ENCODE measurements around the gene TEX22.

Gene TEX22

DNA sequence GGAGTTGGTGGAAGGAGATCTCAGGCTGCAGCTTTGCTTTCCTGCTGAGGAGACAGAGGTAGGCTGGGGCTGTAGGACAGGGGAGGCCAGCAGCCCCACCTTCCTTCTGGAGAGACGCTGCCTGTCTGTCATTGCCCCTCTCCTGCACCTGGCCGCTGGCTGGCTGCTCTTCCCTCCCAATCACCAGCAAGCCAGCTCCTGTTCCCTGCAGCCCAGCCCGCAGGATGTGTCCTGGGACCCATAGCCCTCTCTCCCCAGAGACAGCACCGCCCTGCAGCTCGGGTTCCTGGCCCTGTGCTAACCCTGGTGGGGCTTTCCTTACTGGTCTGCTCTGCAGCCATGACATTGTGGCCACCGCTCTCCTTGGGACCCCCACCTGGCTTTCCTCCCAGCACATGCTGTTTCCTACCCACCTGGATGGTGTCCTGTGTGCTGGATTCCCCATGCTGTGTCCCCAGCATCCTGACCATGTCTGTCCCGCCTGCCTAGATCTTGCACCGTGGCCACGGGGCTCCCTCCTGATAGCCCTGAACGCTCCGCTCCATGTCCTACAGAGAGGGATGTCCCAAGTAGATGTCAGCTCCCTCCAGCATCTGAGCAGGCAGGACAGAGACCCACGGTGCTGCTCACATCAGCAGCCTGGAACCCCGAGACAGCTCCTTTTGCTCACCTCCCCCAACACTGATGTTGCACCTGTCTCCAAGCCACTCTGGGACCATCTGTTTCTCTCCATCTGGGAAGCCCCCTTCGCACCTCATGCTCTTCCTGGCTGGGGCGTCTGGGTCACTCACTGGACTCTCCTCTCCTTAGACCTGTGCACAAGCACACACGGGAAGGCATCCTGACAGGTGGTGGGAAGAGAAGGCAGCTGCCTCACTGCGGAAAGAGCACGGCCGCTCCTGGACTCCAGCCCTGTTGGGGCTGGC, 20.2 kb downstream of the TEX22 start:
- no peak for DNase-seq
- Histone ChIP-seq H3K27ac (no peak overlapping the region), H3K36me3 (replicated peaks) (no peaks in the 10 kb centered on the region), H3K4me3 (ENCODE audit: low read depth, low read length) (peak overlapping the region; percentile 66), H3K27me3 (replicated peaks) (no peaks in the 10 kb centered on the region)
- TF ChIP-seq, protein P1, sequence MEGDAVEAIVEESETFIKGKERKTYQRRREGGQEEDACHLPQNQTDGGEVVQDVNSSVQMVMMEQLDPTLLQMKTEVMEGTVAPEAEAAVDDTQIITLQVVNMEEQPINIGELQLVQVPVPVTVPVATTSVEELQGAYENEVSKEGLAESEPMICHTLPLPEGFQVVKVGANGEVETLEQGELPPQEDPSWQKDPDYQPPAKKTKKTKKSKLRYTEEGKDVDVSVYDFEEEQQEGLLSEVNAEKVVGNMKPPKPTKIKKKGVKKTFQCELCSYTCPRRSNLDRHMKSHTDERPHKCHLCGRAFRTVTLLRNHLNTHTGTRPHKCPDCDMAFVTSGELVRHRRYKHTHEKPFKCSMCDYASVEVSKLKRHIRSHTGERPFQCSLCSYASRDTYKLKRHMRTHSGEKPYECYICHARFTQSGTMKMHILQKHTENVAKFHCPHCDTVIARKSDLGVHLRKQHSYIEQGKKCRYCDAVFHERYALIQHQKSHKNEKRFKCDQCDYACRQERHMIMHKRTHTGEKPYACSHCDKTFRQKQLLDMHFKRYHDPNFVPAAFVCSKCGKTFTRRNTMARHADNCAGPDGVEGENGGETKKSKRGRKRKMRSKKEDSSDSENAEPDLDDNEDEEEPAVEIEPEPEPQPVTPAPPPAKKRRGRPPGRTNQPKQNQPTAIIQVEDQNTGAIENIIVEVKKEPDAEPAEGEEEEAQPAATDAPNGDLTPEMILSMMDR (IDR thresholded peaks at IDR 0.05; ENCODE audit: low read depth, low read length, missing control alignments), result no peak
- in situ Hi-C loops (cut with HindIII; ENCODE audit: low pct_ligation_motif_present, low sequenced_read_pairs), result no loop called here

DNA sequence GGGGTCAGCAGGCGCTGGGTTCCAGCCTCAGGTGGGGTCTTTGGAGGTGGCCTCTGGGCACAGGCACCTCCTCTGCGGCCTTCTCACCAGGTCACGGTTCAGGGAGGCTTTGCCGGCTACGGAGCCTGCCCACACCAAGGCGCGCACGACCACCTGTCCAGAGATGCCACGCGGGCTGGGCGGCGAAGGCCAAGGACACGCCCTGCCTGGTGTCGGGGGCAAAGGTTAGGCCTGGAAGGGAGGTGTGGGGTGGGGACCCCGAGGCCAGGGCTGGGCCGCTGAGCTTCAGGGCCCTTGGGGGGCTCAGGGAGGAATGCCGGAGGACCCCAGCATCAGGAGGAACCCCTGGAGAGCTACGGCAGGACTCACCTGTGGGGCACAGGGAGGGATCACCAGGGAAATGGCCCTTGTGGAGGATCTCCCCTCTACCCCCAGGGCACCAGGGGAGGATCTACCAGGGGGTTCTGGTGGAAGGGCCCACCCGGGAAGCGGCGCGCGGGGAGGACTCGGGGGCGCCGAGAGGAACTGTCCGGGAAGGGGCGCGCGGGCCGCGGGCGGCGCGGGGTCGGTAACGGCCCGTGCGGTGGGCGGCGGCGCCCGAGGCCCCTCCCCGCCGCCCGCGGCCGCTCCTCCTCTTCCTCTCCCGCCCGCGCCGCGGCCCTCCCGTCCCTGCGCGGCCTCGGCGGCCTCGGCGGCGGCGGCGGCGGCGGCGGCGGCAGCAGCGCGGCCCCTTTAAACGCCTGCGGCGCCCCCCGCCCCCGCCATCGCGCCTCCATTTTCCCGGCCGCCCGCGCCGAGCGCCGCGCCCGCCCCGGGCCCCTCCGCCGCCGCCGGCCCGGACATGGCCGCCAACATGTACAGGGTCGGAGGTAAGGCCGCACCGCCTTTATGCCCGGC, 21.1 kb downstream of the TEX22 start, which contains the start of gene MTA1:
Gene MTA1, plus strand, starts transcription at position 633 of the 897 bp plus-strand sequence. Its CDS starts 209 bp downstream, at position 842.
- no peaks in the 10 kb centered on the region for H3K27me3 ChIP-seq (replicated peaks)
- peak within 1 kb of the TSS; percentile 38 for H3K27ac ChIP-seq
- in situ Hi-C loops (cut with HindIII; ENCODE audit: low pct_ligation_motif_present, low sequenced_read_pairs), result no loop called here
- DNase-seq, result no peak
- TF ChIP-seq, protein P1 (IDR thresholded peaks at IDR 0.05; ENCODE audit: low read depth, low read length, missing control alignments), result no peak
- H3K36me3 ChIP-seq (replicated peaks), result no peaks in the 10 kb centered on the region
- H3K4me3 ChIP-seq (ENCODE audit: low read depth, low read length), result peak within 1 kb of the TSS; percentile 72

DNA sequence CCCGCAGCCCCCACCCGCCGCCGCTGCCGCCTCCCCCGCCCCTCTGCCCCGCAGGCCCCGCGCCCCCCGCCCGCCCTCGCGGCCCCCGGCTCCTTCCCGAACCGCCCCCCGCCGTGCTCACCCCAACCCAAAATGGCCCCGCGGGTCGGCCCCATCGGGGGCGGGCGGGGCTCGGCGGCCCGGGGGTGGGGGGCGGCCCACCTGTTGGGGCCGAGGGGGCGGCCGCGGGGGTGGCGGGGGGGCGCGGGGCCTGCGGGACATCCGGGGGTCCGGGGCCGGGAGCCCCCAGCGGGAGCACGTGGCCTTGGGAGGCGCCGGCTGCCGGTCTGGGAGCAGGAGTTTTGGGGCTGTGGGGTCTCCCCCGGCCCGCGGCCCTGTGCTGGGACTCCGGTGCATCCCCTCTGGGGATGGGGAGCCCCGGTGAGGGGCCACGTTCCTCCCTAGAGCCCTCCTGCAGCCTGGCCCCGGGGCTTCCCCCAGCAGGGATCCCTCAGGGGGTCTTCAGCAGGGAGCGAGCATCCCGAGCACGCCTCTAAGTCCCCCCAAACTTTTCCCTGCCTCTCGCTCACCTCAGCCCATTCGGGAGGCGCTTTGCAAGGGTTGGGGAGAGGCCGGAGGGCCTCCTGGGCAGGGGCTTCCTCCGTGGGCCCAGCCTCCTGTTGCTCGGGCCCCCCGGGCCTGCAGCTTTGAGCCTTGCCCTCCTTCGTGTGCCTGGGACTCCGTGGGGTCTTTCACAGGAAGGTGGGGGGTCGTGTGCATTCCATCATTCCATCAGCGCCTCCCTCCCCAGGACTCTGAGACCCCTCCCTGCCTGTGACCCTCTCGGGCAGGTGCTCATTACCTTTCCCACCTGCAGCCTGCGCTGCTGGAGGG, 22.0 kb downstream of the TEX22 start:
- H3K27ac ChIP-seq, result peak overlapping the region; percentile 38
- no peak for DNase-seq
- H3K4me3 ChIP-seq (ENCODE audit: low read depth, low read length), result peak overlapping the region; percentile 72
- no peaks in the 10 kb centered on the region for H3K36me3 ChIP-seq (replicated peaks)
- TF ChIP-seq, protein P1 (IDR thresholded peaks at IDR 0.05; ENCODE audit: low read depth, low read length, missing control alignments), result no peak
- in situ Hi-C loops (cut with HindIII; ENCODE audit: low pct_ligation_motif_present, low sequenced_read_pairs), result no loop called here
- H3K27me3 ChIP-seq (replicated peaks), result no peaks in the 10 kb centered on the region

DNA sequence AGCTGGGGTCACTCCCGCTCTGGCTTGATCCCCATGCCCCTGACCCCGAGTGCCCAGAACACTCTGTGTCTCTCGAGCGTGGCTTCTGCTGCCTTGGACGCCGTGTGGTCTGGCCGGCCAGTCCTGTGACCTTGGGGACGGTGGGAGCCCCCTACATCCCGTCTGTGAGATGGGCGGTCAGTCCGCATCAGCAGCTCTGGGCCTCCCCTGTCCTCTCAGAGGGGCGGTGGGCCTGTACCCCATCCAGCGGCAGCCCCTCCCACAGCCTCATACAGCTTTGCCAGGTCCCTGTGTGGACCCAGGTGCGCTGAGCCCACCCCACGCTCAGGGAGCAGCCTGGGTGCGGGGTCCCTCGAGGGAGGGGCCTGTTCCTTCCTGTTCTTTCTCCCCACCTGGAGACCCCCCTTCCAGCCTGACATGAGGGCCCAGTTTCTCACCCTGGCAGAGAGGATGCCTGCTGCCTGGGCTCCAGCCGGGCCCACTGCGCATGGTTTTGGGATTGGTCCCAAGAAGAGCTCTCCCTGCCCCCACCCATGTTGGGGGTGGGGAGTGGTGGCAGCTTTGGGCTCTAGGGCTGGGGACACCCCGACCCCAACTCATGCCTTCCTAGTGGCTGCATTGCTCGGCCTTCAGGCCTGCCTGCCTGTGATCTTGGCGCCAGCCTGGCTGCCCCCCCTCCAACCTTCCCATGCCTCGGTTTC, 22.8 kb downstream of the TEX22 start:
- in situ Hi-C loops (cut with HindIII; ENCODE audit: low pct_ligation_motif_present, low sequenced_read_pairs), result no loop called here
- Histone ChIP-seq H3K36me3 (replicated peaks) (no peaks in the 10 kb centered on the region), H3K4me3 (ENCODE audit: low read depth, low read length) (peak overlapping the region; percentile 72), H3K27ac (no peak overlapping the region), H3K27me3 (replicated peaks) (no peaks in the 10 kb centered on the region)
- TF ChIP-seq, protein P1 (IDR thresholded peaks at IDR 0.05; ENCODE audit: low read depth, low read length, missing control alignments), result no peak
- no peak for DNase-seq

Data from brain microvascular endothelial cell (primary cell).